ENCODE data around the gene SPAG5. TPM values are rescaled to one million over a fixed set of nuclear protein-coding genes. Genes with fewer than 3 reads are reported as not detected.
A peak's percentile ranks its signal among the peaks of the same experiment; 100 is the strongest.
"Not testable (repeated sequence)": the region's sequence is repeated elsewhere in the genome, so short reads cannot be mapped to it uniquely, and the experiment has no call there.

Gene SPAG5
- total and polyA plus RNA-seq, 11 donors: 0.39 to 11.6 (median 1.2) TPM

GRCh38 chr17:28578246-28579195, 20.3 kb downstream of the SPAG5 start:
- no peak overlapping the region for H3K27ac ChIP-seq
- intact Hi-C loops (cut with DNase I): no loop called here
- no peaks in the 10 kb centered on the region for H3K9me3 ChIP-seq
- DNase-seq (no peak), ATAC-seq (no peak)
- WGBS, 4 donors: 95 to 98% (median 96%) methylated on average over 7 to 8 of the region's 8 CpGs
- peaks cover 0 to 26% (median 8%) of the 10 kb centered on the region in 12 donors for H3K4me1 ChIP-seq
- H3K27me3 ChIP-seq: no peaks in the 10 kb centered on the region
- H3K36me3 ChIP-seq: peaks cover 0 to 23% (median 0%) of the 10 kb centered on the region in 9 donors
- no peak overlapping the region for H3K4me3 ChIP-seq
- TF ChIP-seq, protein P1, sequence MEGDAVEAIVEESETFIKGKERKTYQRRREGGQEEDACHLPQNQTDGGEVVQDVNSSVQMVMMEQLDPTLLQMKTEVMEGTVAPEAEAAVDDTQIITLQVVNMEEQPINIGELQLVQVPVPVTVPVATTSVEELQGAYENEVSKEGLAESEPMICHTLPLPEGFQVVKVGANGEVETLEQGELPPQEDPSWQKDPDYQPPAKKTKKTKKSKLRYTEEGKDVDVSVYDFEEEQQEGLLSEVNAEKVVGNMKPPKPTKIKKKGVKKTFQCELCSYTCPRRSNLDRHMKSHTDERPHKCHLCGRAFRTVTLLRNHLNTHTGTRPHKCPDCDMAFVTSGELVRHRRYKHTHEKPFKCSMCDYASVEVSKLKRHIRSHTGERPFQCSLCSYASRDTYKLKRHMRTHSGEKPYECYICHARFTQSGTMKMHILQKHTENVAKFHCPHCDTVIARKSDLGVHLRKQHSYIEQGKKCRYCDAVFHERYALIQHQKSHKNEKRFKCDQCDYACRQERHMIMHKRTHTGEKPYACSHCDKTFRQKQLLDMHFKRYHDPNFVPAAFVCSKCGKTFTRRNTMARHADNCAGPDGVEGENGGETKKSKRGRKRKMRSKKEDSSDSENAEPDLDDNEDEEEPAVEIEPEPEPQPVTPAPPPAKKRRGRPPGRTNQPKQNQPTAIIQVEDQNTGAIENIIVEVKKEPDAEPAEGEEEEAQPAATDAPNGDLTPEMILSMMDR (IDR thresholded peaks at IDR 0.05): no peak
- no peak for TF ChIP-seq POLR2A (IDR thresholded peaks at IDR 0.05)

DNA sequence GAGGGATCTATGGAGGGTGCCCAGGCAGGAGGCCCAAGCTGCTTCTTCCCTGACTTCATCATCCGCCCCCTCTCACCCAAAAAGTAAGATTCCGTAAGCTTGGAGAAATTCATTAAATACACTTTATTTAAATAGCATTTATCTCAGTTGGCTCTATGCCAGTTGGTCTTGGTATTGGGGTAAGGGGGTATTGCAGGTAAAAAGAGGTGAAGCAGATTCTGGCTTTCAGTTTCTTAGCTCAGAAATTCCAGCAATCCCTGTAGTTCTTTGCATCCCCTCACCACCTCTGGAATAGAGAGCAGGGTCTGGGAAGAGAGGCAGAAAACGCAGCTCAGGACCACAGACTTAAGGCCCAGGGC, 21.4 kb downstream of the SPAG5 start:
- no peak for TF ChIP-seq POLR2A (IDR thresholded peaks at IDR 0.05)
- TF ChIP-seq, protein P1 (IDR thresholded peaks at IDR 0.05): no peak
- peak overlapping the region in 3 of 12 donors; percentile 57 to 64 (median 62) for H3K27ac ChIP-seq
- H3K27me3 ChIP-seq: no peaks in the 10 kb centered on the region
- 86 to 98% (median 91%) methylated on average over 3 of the region's 3 CpGs for WGBS, 4 donors
- H3K4me3 ChIP-seq: peak overlapping the region in 1 of 12 donors; percentile 55
- intact Hi-C loops (cut with DNase I): no loop called here
- peaks cover 0 to 36% (median 12%) of the 10 kb centered on the region in 12 donors for H3K4me1 ChIP-seq
- DNase-seq (no peak), ATAC-seq (no peak)
- no peaks in the 10 kb centered on the region for H3K9me3 ChIP-seq
- peaks cover 0 to 13% (median 3%) of the 10 kb centered on the region in 9 donors for H3K36me3 ChIP-seq

DNA sequence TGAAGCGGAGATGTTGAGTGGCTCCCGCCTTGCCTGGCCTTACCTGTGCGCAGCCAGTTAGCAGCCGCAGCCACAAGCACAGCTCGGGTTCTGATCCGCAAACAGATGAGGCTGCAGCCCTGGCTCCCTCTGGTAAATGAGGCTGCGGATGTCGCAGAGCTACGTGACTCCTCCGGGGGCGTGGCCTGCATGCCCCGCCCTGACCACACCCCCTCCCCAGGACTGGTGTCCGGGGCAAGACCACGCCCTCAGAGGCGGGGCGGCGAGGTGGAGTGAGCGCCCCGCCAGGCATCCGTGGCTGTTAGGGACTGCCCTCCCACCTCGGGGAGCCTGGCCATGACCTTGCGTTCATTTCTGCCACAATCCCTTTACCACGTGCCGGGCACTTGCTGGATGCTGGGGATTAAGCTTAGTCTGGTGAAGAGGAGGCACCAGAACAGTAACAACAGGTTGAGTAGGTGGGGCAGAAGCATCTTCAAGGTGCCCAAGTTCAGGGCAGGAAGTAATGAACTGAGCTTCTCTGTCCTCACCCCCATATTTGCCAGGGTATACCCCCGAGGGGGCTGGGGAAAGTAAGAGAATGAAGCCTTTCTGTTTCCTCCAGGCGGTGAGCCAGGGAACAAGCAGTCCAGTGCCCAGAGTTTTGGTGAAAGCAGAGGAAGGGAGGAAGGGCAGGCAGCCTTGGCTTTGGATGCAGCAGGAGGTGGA, 21.9 kb downstream of the SPAG5 start, which contains the start of gene ALDOC:
ALDOC (minus strand) TSS at position 138 of the 708 bp plus-strand sequence. CDS start 1,363 bp downstream, outside the sequence.
- DNase-seq (peak; percentile 95 to 99 (median 98)), ATAC-seq (peak; percentile 87 to 94 (median 90))
- WGBS, 4 donors: 6 to 17% (median 9%) methylated on average over 6 to 26 of the region's 26 CpGs
- Histone ChIP-seq H3K4me1 (peaks cover 0 to 41% (median 16%) of the 10 kb centered on the region in 12 donors), H3K4me3 (peak within 1 kb of the TSS in 11 of 12 donors; percentile 21 to 56 (median 45)), H3K27me3 (no peaks in the 10 kb centered on the region), H3K36me3 (peaks cover 0 to 12% (median 3%) of the 10 kb centered on the region in 9 donors), H3K9me3 (no peaks in the 10 kb centered on the region), H3K27ac (peak within 1 kb of the TSS in 10 of 12 donors; percentile 51 to 84 (median 72))
- TF ChIP-seq, protein P1 (IDR thresholded peaks at IDR 0.05): no peak
- TF ChIP-seq POLR2A (IDR thresholded peaks at IDR 0.05): peak; percentile 94 to 96
- intact Hi-C loops (cut with DNase I): no loop called here

- DNase-seq; H3K27me3 ChIP-seq; intact Hi-C loops (cut with DNase I); ATAC-seq; H3K9me3 ChIP-seq: not testable (repeated sequence)
- Histone ChIP-seq H3K36me3 (peaks cover 0 to 12% (median 3%) of the 10 kb centered on the region in 9 donors), H3K4me3 (peak overlapping the region in 10 of 12 donors; percentile 4 to 55 (median 45)), H3K4me1 (peaks cover 0 to 44% (median 18%) of the 10 kb centered on the region in 12 donors), H3K27ac (peak overlapping the region in 10 of 12 donors; percentile 17 to 84 (median 72))
- WGBS, 4 donors: 41 to 58% (median 55%) methylated on average over 3 of the region's 3 CpGs
These were observed 22.8 kb downstream of the SPAG5 start for GRCh38 chr17:28576016-28576415.

Data from heart left ventricle (tissue), 16 donors.